ENCODE data around the gene GH1.
A peak's percentile ranks its signal among the peaks of the same experiment; 100 is the strongest.
"Not testable (repeated sequence)": the region's sequence is repeated elsewhere in the genome, so short reads cannot be mapped to it uniquely, and the experiment has no call there.

Gene GH1

GRCh38 chr17:63894021-63894420 is 24.6 kb downstream of the GH1 start:
- not testable (repeated sequence) for DNase-seq

GRCh38 chr17:63892316-63893037 is 26.2 kb downstream of the GH1 start:
- DNase-seq: not testable (repeated sequence)

GRCh38 chr17:63889026-63889848 is 29.4 kb downstream of the GH1 start:
- peak in 1 of 2 experiments; percentile 15 for DNase-seq

- DNase-seq: not testable (repeated sequence)
Measured at GRCh38 chr17:63885119-63885518, 33.5 kb downstream of the GH1 start.

GRCh38 chr17:63882626-63883126 is 36.0 kb downstream of the GH1 start:
- not testable (repeated sequence) for DNase-seq

GRCh38 chr17:63881935-63882601 is 36.6 kb downstream of the GH1 start, which contains the start of gene GH2:
Gene GH2 (minus strand): TSS chr17:63881944. CDS start chr17:63881801, 143 bp downstream.
- DNase-seq: peak in 1 of 2 experiments; percentile 31

GRCh38 chr17:63881337-63881736 is 37.3 kb downstream of the GH1 start:
- not testable (repeated sequence) for DNase-seq

GRCh38 chr17:63880706-63881105 is 37.9 kb downstream of the GH1 start:
- no peak for DNase-seq

GRCh38 chr17:63878413-63878812 is 40.2 kb downstream of the GH1 start:
- not testable (repeated sequence) for DNase-seq

GRCh38 chr17:63874693-63875092 is 43.9 kb downstream of the GH1 start:
- not testable (repeated sequence) for DNase-seq

GRCh38 chr17:63874061-63874626 is 44.5 kb downstream of the GH1 start:
- not testable (repeated sequence) for DNase-seq

- not testable (repeated sequence) for DNase-seq
Measured at GRCh38 chr17:63873577-63873976, 45.1 kb downstream of the GH1 start, which contains the start of gene CSH2. Gene CSH2 (minus strand): TSS chr17:63873677. CDS start chr17:63873614, 63 bp downstream.

GRCh38 chr17:63871646-63872365 is 46.8 kb downstream of the GH1 start:
- DNase-seq: not testable (repeated sequence)

GRCh38 chr17:63870292-63870665 is 48.4 kb downstream of the GH1 start:
- not testable (repeated sequence) for DNase-seq

- not testable (repeated sequence) for DNase-seq
Measured at GRCh38 chr17:63869491-63870291, 48.9 kb downstream of the GH1 start.

Data from SW 1271 (cell line).